Measurements from ENCODE around the gene FAM13C. TPM values are rescaled to one million over a fixed set of nuclear protein-coding genes. Genes with fewer than 3 reads are reported as not detected.

FAM13C gene
- total RNA-seq, 2 donors from 2014 or later: 5.4 to 9.6 TPM

- Histone ChIP-seq H3K4me1 (peaks cover 20% of the 10 kb centered on the region), H3K27ac (no peak overlapping the region), H3K27me3 (no peaks in the 10 kb centered on the region), H3K36me3 (replicated peaks in 1 of 2; ENCODE audit: insufficient read depth in 1 of 2, low read depth in 2 of 2) (no peaks in the 10 kb centered on the region), H3K9me3 (no peaks in the 10 kb centered on the region), H3K4me3 (no peak overlapping the region)
- DNase-seq: no peak
- 83 to 95% methylated on average over 5 of the region's 5 CpGs for WGBS, 2 donors
- TF ChIP-seq, protein P1, sequence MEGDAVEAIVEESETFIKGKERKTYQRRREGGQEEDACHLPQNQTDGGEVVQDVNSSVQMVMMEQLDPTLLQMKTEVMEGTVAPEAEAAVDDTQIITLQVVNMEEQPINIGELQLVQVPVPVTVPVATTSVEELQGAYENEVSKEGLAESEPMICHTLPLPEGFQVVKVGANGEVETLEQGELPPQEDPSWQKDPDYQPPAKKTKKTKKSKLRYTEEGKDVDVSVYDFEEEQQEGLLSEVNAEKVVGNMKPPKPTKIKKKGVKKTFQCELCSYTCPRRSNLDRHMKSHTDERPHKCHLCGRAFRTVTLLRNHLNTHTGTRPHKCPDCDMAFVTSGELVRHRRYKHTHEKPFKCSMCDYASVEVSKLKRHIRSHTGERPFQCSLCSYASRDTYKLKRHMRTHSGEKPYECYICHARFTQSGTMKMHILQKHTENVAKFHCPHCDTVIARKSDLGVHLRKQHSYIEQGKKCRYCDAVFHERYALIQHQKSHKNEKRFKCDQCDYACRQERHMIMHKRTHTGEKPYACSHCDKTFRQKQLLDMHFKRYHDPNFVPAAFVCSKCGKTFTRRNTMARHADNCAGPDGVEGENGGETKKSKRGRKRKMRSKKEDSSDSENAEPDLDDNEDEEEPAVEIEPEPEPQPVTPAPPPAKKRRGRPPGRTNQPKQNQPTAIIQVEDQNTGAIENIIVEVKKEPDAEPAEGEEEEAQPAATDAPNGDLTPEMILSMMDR (IDR thresholded peaks at IDR 0.05): no peak
- no peak for TF ChIP-seq POLR2A (IDR thresholded peaks at IDR 0.05)
- no peak for ATAC-seq
- intact Hi-C loops (cut with DNase I): no loop called here
Observed at GRCh38 chr10:59320355-59320754, 42.0 kb downstream of the FAM13C start.

DNA sequence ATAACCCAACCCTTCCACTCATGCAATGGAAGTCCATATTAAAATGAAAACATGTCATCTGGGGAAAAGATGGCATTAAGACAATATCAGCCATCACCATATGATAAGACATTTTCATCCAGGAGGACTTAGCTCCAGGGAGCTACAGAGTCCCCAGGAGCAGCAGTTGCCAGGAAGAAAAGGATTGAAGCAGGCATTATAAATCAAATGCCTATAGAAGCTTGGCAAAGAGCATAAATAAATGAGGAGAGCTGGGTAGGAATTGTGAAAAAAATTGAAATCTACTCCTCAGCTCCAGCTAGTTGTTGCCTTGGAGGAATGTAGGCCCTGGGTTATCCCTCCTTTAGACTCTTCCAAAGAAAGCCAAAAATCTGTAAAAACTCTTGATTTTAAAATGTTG is 42.5 kb downstream of the FAM13C start:
- no peaks in the 10 kb centered on the region for H3K9me3 ChIP-seq
- no peak overlapping the region for H3K27ac ChIP-seq
- no peak for TF ChIP-seq POLR2A (IDR thresholded peaks at IDR 0.05)
- TF ChIP-seq, protein P1 (IDR thresholded peaks at IDR 0.05): no peak
- no peak for DNase-seq
- intact Hi-C loops (cut with DNase I): no loop called here
- H3K36me3 ChIP-seq (replicated peaks in 1 of 2; ENCODE audit: insufficient read depth in 1 of 2, low read depth in 2 of 2): no peaks in the 10 kb centered on the region
- no peak overlapping the region for H3K4me3 ChIP-seq
- ATAC-seq: no peak
- peaks cover 20% of the 10 kb centered on the region for H3K4me1 ChIP-seq
- no peaks in the 10 kb centered on the region for H3K27me3 ChIP-seq

- ATAC-seq: no peak
- intact Hi-C loops (cut with DNase I): no loop called here
Observed at GRCh38 chr10:59317066-59317465, 45.3 kb downstream of the FAM13C start.

DNA sequence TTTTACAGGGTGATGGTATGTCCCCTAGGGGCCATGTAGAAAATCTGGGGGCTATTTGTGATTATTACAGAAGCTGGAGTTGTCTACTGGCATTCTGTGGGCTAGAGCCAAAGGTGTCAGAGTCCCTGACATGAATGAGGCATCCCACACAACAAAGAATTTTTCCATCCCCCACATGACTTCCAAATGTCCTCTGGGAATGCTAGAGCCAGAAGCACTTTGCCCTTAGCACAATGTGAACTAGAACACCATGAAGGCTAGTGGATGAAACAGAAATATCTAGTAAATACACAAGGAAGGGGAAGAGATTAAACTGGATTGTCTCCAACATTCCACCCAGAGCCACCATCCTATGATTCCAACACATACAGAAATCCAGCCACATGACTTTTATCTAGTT is 46.9 kb downstream of the FAM13C start:
- H3K4me1 ChIP-seq: no peaks in the 10 kb centered on the region
- H3K4me3 ChIP-seq: no peak overlapping the region
- H3K36me3 ChIP-seq (replicated peaks in 1 of 2; ENCODE audit: insufficient read depth in 1 of 2, low read depth in 2 of 2): no peaks in the 10 kb centered on the region
- intact Hi-C loops (cut with DNase I): no loop called here
- DNase-seq (no peak), ATAC-seq (no peak)
- TF ChIP-seq, protein P1 (IDR thresholded peaks at IDR 0.05): no peak
- no peak for TF ChIP-seq POLR2A (IDR thresholded peaks at IDR 0.05)
- no peaks in the 10 kb centered on the region for H3K27me3 ChIP-seq
- no peaks in the 10 kb centered on the region for H3K9me3 ChIP-seq
- H3K27ac ChIP-seq: no peak overlapping the region

More at GRCh38 chr10:59317066-59317465, 45.3 kb downstream of the FAM13C start:
- no peaks in the 10 kb centered on the region for H3K27me3 ChIP-seq
- H3K27ac ChIP-seq: no peak overlapping the region
- TF ChIP-seq POLR2A (IDR thresholded peaks at IDR 0.05): no peak
- no peaks in the 10 kb centered on the region for H3K36me3 ChIP-seq (replicated peaks in 1 of 2; ENCODE audit: insufficient read depth in 1 of 2, low read depth in 2 of 2)
- H3K4me3 ChIP-seq: no peak overlapping the region
- H3K9me3 ChIP-seq: no peaks in the 10 kb centered on the region
- peaks cover 4% of the 10 kb centered on the region for H3K4me1 ChIP-seq
- WGBS, 2 donors: 36 to 40% methylated on average over 2 of the region's 2 CpGs
- no peak for DNase-seq

- Histone ChIP-seq H3K27ac (no peak overlapping the region), H3K9me3 (no peaks in the 10 kb centered on the region), H3K4me1 (no peaks in the 10 kb centered on the region), H3K4me3 (no peak overlapping the region), H3K27me3 (no peaks in the 10 kb centered on the region), H3K36me3 (replicated peaks in 1 of 2; ENCODE audit: insufficient read depth in 1 of 2, low read depth in 2 of 2) (no peaks in the 10 kb centered on the region)
- TF ChIP-seq, protein P1 (IDR thresholded peaks at IDR 0.05): no peak
- TF ChIP-seq POLR2A (IDR thresholded peaks at IDR 0.05): no peak
- no peak for DNase-seq
- intact Hi-C loops (cut with DNase I): no loop called here
- WGBS, 2 donors: 44 to 82% methylated on average over 2 of the region's 2 CpGs
- no peak for ATAC-seq
Observed at GRCh38 chr10:59314268-59314667, 48.1 kb downstream of the FAM13C start.
